Aorta (tissue), 5 donors: ENCODE measurements around the gene NEK10. TPM values are rescaled to one million over a fixed set of nuclear protein-coding genes. Genes with fewer than 3 reads are reported as not detected.
"Not testable (repeated sequence)": the region's sequence is repeated elsewhere in the genome, so short reads cannot be mapped to it uniquely, and the experiment has no call there.

ENCODE experiments used
- ATAC-seq: fragments of 200-7000 bp; cut with Tn5 transposase; one replicate; pipeline ENCODE4 v1.9.1; 2022; ENCODE audit warnings: moderate library complexity; ENCODE audit not compliant: low FRiP score
- DNase-seq, 2 donors: peaks; one replicate each; pipeline ENCODE4 v3.0.0-alpha.2; 2020
- H3K27ac ChIP-seq, 2 donors: one replicate each; pipeline ENCODE4 v1.5.1; 2013; ENCODE audit warnings: low read length in 2 of 2, mild to moderate bottlenecking in 2 of 2, moderate library complexity in 2 of 2, control low read depth in 1 of 2, inconsistent platforms in 1 of 2, low read depth in 1 of 2
- H3K27me3 ChIP-seq, 2 donors: one replicate each; pipeline ENCODE4 v1.6.1; 2013; ENCODE audit warnings: control low read depth in 1 of 2, low read length in 1 of 2, mild to moderate bottlenecking in 1 of 2, moderate library complexity in 1 of 2; ENCODE audit not compliant: insufficient read depth in 2 of 2, control insufficient read depth in 1 of 2
- H3K36me3 ChIP-seq, 2 donors: one replicate each; pipeline ENCODE4 v1.6.1; 2013; ENCODE audit warnings: control low read depth in 1 of 2, low read length in 1 of 2, mild to moderate bottlenecking in 1 of 2; ENCODE audit not compliant: insufficient read depth in 2 of 2, control insufficient read depth in 1 of 2
- H3K4me1 ChIP-seq, 2 donors: one replicate each; pipeline ENCODE4 v1.6.1; 2013; ENCODE audit warnings: low read length in 2 of 2, control low read depth in 1 of 2, mild to moderate bottlenecking in 1 of 2, moderate library complexity in 1 of 2; ENCODE audit not compliant: insufficient read depth in 2 of 2, control insufficient read depth in 1 of 2
- H3K4me3 ChIP-seq, 2 donors: one replicate each; pipeline ENCODE4 v1.5.1; 2013; ENCODE audit warnings: low read length in 2 of 2, control low read depth in 1 of 2, mild to moderate bottlenecking in 1 of 2
- H3K9me3 ChIP-seq: one replicate; pipeline ENCODE4 v1.6.1; 2013; ENCODE audit warnings: mild to moderate bottlenecking, low read length; ENCODE audit not compliant: control insufficient read depth
- WGBS, 2 donors: extraction: QIAGEN DNeasy Blood & Tissue Kit; methylation state at CpG; one replicate each; pipeline ENCODE4 v1.1.7; 2013; 5-methylcytosine and 5-hydroxymethylcytosine counted together
- intact Hi-C, 2 donors: fragments of 100-400 bp; cut with DNase I; formaldehyde crosslinking; loops; one replicate each; pipeline versions ENCODE4 v1.14.2 to v1.15.0; 2022
- polyA plus RNA-seq, 2 donors: library from polyadenylated mRNA; stranded (reverse); fragments of 200-250 nt; gene quantifications; one replicate each; pipeline ENCODE4 v1.2.3, GENCODE V29; 2013
- total RNA-seq, 2 donors: library from RNA; stranded (reverse); fragmentation: NEBNext Ultra II Directional; extraction: Animal tissue kit (Norgen Biotek cat#: 25700); gene quantifications; one replicate each; pipeline ENCODE4 v1.2.1, GENCODE V29; 2021
- donor health status: healthy with polysubstance abuse.
- donor health status: Bipolar disorder and iron deficiency.
- donor health status: DM: no; HTN: no; CAD: no.
- donor health status: DM: no; HTN: no; CAD: no.
- donor health status: DM: yes; HTN: yes; CAD: no.

NEK10 gene
- total and polyA plus RNA-seq, 4 donors = 0.08 to 3.5 (median 0.71) TPM

DNA sequence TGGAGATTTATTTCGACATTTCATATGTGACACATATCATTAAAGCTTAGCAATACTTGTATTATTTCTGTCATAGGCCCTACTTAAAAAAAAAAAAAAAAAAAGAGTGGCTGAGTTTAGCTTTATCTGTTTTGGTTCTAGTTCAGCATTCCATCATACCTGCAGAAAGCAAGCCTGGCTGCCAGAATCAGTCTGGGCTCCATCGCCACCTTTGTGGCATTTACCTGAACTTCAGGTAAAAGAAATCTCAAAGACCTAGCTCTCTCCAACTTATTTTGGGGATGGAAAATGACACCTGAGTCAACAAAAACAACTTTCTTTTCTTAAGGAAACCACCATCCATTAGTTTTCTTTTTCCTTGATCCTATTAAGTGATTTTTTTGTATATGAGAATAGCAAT is 82.1 kb downstream of the NEK10 start:
- WGBS, 2 donors = 95 to 97% methylated on average over 2 of the region's 2 CpGs
- intact Hi-C loops = no loop called here
- DNase-seq = no peak
- Histone ChIP-seq H3K36me3 (no peaks in the 10 kb centered on the region), H3K4me1 (peaks cover 0 to 5% of the 10 kb centered on the region in 2 donors), H3K27me3 (no peaks in the 10 kb centered on the region), H3K9me3 (no peaks in the 10 kb centered on the region), H3K27ac (no peak overlapping the region), H3K4me3 (no peak overlapping the region)
- no peak for ATAC-seq

DNA sequence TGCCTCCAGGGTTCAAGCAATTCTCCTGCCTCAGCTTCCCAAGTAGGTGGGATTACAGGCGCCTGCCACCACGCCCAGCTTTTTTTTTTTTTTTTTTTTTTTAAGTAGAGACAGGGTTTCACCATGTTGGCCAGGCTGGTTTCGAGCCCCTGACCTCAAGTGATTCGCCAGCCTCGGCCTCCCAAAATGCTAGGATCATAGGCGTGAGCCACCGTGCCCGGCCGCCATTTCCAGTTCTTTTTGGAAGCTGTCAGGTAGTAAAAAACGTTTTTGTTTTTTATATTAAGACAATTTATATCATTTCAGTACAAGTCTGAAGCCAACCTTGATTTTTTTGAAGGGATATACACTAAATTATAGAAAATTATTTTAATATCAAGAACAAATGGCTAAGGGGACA is 82.7 kb downstream of the NEK10 start:
- H3K9me3 ChIP-seq, H3K4me1 ChIP-seq, H3K27me3 ChIP-seq, H3K27ac ChIP-seq, H3K36me3 ChIP-seq, DNase-seq, H3K4me3 ChIP-seq, ATAC-seq, intact Hi-C loops: not testable (repeated sequence)
- 96% methylated on average over 8 to 10 of the region's 10 CpGs for WGBS, 2 donors

DNA sequence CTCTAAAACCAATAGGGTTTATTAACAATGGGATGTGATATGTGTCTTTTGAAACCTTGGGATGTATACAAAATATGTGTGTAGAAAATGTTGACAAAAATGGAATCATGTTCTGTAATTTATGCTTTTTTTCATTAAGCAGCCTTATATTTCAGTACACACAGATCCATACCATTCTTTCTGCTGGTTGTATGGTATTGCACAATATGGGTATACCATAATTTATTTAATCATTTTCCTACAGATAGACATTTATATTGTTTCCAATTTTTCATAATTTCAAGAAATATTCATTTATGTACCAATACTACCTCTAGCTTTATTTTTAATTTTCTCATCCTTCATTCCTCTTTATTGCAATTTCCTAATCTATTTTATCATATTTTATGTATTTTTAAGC is 83.5 kb downstream of the NEK10 start:
- Histone ChIP-seq H3K27me3 (no peaks in the 10 kb centered on the region), H3K9me3 (no peaks in the 10 kb centered on the region), H3K36me3 (no peaks in the 10 kb centered on the region), H3K4me3 (no peak overlapping the region), H3K4me1 (peaks cover 0 to under 1% of the 10 kb centered on the region in 2 donors), H3K27ac (no peak overlapping the region)
- ATAC-seq (no peak), DNase-seq (no peak)
- intact Hi-C loops = no loop called here

DNA sequence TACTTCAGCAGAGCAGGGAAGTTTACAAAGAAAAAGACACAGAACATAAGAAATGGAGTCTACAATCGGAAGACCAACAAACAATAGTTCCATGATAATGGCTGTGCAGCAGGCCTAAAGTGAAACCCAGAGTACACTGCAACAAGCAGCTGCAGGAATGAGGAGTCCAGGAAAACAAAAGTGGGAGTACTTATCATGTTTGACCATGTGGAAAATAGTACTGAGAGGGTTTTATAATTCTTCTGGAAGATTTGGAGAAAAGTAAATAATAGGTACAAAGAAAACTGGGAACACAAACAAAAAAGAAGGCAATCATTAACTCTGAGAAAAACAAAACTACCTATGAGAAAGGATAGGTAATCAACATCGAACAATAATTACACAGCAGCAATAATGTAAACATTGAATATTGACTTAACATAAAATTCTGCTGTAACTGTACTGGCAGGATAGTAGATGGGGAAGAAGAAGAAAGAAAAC is 87.5 kb downstream of the NEK10 start:
- intact Hi-C loops = loop anchor here in 1 of 2 donors (5.0 kb wide), 1 partner anchor 149 kb away; no protein-coding TSS in a partner anchor
- no peak for DNase-seq

DNA sequence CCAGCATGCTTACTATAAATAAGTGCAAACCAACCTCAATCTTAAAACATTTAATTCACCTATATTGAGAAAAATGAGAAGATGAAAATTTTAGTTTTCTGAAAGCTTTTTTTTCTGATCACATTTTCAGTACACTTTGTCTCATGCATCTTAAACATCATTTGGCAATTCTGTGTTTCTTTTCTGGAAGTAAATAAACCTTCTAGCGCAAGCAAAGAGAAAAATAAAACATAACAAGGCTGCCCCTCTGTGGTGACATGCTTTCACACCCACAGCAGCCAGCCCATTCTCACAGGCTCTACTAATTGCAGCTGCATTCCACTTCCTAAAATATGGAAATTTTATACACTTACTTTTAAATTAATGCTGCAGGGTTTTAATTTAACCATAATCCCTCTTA is 90.1 kb downstream of the NEK10 start:
- intact Hi-C loops = loop anchor here in 1 of 2 donors (5.0 kb wide), 1 partner anchor 147 kb away; no protein-coding TSS in a partner anchor
- H3K27me3 ChIP-seq = no peaks in the 10 kb centered on the region
- 19 to 24% methylated on average over 1 of the region's 1 CpG for WGBS, 2 donors
- ATAC-seq = no peak
- H3K36me3 ChIP-seq = no peaks in the 10 kb centered on the region
- no peak for DNase-seq
- no peaks in the 10 kb centered on the region for H3K9me3 ChIP-seq
- H3K4me3 ChIP-seq = no peak overlapping the region
- peaks cover 0 to 2% of the 10 kb centered on the region in 2 donors for H3K4me1 ChIP-seq
- H3K27ac ChIP-seq = no peak overlapping the region

More for the DNA sequence above, 87.5 kb downstream of the NEK10 start:
- no peaks in the 10 kb centered on the region for H3K36me3 ChIP-seq
- H3K27ac ChIP-seq = no peak overlapping the region
- no peaks in the 10 kb centered on the region for H3K9me3 ChIP-seq
- ATAC-seq = no peak
- no peaks in the 10 kb centered on the region for H3K4me1 ChIP-seq
- 96 to 98% methylated on average over 2 of the region's 2 CpGs for WGBS, 2 donors
- no peaks in the 10 kb centered on the region for H3K27me3 ChIP-seq
- no peak overlapping the region for H3K4me3 ChIP-seq

DNA sequence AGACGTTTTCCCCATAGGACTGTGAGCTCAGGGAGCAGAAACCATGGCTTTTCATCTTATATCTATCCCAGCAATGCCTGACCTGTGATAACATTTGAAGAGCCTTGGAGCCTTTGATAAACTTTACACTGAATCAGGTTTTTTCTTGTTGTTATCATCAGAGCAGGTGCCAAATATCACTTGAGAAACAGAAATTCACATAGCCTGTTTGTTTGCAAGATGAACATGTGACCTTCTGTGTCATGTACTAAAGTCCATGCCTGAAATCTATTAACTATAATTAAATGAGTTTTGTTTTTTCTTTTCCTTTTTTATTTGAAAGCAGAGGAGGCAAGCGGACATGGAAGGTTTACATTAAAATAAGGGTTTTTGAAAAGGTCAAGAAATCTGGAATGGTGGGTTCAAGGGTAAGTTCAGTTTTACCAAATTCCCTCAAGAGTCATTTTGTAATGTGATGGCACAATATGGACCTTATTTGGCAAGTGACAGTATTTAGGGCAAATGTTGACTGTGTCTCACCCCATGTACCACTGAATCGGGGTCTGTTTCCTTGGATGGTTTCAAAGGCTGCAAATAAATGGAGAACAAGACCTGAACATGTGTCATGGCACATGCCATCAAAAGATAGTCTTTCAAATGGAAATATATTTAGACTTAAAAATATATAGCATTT is 90.7 kb downstream of the NEK10 start:
- DNase-seq = no peak
- ATAC-seq = no peak

DNA sequence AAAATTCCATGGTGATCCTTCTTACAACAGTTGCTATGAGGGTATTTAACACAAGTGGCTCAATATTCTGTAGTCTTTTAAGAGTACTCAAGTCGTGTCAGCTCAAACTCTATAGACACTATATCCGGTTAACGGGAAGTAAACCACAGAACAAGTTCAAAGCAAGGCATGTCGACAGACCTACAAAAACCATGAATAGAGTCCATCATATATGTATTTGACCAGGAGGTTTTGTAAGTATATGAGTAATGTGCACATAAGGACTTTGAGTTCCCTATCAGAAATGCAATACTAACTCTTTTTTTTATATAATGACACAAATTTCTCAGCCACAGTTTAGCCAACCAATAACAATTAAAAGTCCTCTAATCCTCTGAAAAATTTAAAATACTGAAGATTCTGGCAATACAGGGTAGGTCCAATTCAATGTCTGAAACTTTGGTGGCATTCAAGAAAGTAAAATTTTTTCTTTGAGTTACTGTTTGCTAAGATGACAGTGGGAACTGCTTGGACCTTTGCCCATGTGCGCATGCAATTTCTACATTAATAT is 93.7 kb downstream of the NEK10 start:
- intact Hi-C loops = loop anchor here (2.0 to 5.0 kb wide), 2 partner anchors 41 to 143 kb away; no protein-coding TSS in a partner anchor
- no peak overlapping the region for H3K27ac ChIP-seq
- 95 to 98% methylated on average over 5 of the region's 5 CpGs for WGBS, 2 donors
- no peaks in the 10 kb centered on the region for H3K27me3 ChIP-seq
- no peaks in the 10 kb centered on the region for H3K9me3 ChIP-seq
- no peak for DNase-seq
- peaks cover 0 to 2% of the 10 kb centered on the region in 2 donors for H3K4me1 ChIP-seq
- no peak for ATAC-seq
- H3K36me3 ChIP-seq = no peaks in the 10 kb centered on the region
- no peak overlapping the region for H3K4me3 ChIP-seq

More for the DNA sequence above, 90.7 kb downstream of the NEK10 start:
- no peak overlapping the region for H3K27ac ChIP-seq
- intact Hi-C loops = loop anchor here in 1 of 2 donors (5.0 kb wide), 1 partner anchor 146 kb away; no protein-coding TSS in a partner anchor
- no peaks in the 10 kb centered on the region for H3K9me3 ChIP-seq
- no peaks in the 10 kb centered on the region for H3K36me3 ChIP-seq
- H3K27me3 ChIP-seq = no peaks in the 10 kb centered on the region
- H3K4me3 ChIP-seq = no peak overlapping the region
- WGBS, 2 donors = 71 to 83% methylated on average over 3 of the region's 3 CpGs
- H3K4me1 ChIP-seq = peaks cover 0 to 2% of the 10 kb centered on the region in 2 donors

DNA sequence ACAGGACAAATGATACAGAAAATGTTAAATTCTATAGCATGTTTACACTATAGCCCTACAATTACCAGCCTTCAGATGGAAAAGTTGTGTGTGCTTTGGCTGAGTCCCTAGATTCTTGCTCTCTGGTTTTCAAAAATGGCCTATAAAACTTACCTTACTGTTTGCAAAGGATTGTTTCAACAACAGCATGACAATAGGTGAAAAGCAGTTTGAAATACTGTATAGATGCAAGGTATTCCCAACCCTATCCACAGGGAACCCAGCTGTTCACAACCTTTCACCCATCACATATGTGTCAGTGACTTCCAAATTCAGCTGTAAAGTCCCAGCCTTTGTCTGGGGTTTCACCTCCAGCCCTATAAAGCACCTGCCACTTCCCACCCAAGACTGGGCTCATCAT is 97.3 kb downstream of the NEK10 start:
- H3K27me3 ChIP-seq = no peaks in the 10 kb centered on the region
- no peak overlapping the region for H3K4me3 ChIP-seq
- no peak overlapping the region for H3K27ac ChIP-seq
- DNase-seq (no peak), ATAC-seq (no peak)
- intact Hi-C loops = no loop called here
- peaks cover 0 to 2% of the 10 kb centered on the region in 2 donors for H3K4me1 ChIP-seq
- no peaks in the 10 kb centered on the region for H3K36me3 ChIP-seq
- H3K9me3 ChIP-seq = no peaks in the 10 kb centered on the region

DNA sequence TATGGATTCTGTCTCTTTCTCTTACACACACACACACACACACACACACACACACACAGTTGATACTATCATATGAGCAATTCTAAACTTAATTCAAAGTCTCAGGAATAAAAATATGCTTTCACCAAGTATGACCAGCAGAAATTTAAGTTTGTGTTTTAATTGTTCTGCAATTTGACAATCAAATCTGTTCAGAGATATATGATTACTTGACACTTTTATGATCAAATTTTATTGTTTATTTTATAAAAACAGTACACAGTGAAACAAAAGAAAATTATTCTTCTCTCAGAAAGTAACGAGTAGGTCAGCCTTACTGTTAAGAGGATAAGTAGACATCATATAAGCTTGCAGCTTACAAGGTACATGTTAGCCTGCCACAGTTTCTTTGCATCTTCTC is 114.3 kb downstream of the NEK10 start:
- no peak overlapping the region for H3K27ac ChIP-seq
- WGBS, 2 donors = 81 to 83% methylated on average over 1 of the region's 1 CpG
- H3K9me3 ChIP-seq = peaks cover 1% of the 10 kb centered on the region
- intact Hi-C loops = no loop called here
- no peaks in the 10 kb centered on the region for H3K27me3 ChIP-seq
- ATAC-seq = no peak
- no peak overlapping the region for H3K4me3 ChIP-seq
- no peaks in the 10 kb centered on the region for H3K36me3 ChIP-seq
- no peaks in the 10 kb centered on the region for H3K4me1 ChIP-seq
- no peak for DNase-seq
